Measurements from ENCODE around the gene YBX2.
A peak's percentile ranks its signal among the peaks of the same experiment; 100 is the strongest.
"Not testable (repeated sequence)": the region's sequence is repeated elsewhere in the genome, so short reads cannot be mapped to it uniquely, and the experiment has no call there.

The YBX2 gene

GRCh38 chr17:7294614-7295153 lies at the start of gene YBX2:
Gene YBX2 (minus strand): TSS chr17:7294639. CDS start chr17:7294500, 139 bp downstream.
- peak; percentile 51 to 63 for DNase-seq (ENCODE audit: low read depth in 1 of 2, low spot score in 1 of 2)

- no peak for DNase-seq (ENCODE audit: low read depth in 1 of 2, low spot score in 1 of 2)
Measured at GRCh38 chr17:7343250-7343649, 48.8 kb upstream of the YBX2 start.

DNA sequence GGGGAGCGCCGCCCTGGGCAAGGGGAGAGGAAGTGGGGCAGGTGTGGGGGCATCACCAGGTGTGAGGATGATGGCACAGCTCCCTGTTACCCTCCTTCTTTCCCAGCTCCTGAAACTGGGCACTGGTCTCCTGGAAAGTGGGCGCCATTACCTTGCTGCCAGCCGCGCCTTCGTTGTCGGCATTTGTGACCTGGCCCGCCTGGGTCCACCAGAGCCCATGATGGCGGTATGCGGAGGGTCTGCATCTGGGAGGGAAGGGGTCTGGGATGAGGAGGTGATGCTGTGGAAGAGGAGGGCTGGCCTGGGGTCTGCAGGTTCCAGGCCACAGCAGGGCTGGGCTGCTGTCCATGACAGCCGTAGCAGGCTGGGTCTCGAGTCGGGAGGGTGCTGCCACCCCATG lies 47.4 kb upstream of the YBX2 start:
- DNase-seq (ENCODE audit: low read depth in 1 of 2, low spot score in 1 of 2) = no peak

GRCh38 chr17:7340179-7340578 lies 45.7 kb upstream of the YBX2 start:
- DNase-seq (ENCODE audit: low read depth in 1 of 2, low spot score in 1 of 2) = no peak

DNA sequence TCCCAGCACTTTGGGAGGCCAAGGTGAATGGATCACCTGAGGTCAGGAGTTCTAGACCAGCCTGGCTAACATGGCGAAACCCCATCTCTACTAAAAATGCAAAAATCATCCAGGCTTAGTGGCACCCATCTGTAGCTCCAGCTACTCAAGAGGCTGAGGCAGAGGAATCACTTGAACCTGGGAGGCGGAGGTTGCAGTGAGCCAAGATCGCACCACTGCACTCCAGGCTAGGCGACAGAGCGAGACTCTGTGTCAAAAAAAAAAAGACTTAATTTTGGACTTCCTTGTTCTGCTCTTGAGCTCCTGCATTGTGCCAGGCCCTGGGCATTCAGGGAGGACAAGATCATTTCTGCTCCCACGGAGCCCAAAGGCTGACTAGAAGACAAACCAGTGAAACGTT lies 43.2 kb upstream of the YBX2 start:
- not testable (repeated sequence) for DNase-seq (ENCODE audit: low read depth in 1 of 2, low spot score in 1 of 2)

GRCh38 chr17:7336240-7337175 lies 42.1 kb upstream of the YBX2 start, which contains the start of gene ACAP1:
Gene ACAP1 (plus strand): TSS chr17:7336529. CDS start chr17:7336735, 206 bp downstream.
- peak; percentile 73 for DNase-seq (ENCODE audit: low read depth in 1 of 2, low spot score in 1 of 2)

DNA sequence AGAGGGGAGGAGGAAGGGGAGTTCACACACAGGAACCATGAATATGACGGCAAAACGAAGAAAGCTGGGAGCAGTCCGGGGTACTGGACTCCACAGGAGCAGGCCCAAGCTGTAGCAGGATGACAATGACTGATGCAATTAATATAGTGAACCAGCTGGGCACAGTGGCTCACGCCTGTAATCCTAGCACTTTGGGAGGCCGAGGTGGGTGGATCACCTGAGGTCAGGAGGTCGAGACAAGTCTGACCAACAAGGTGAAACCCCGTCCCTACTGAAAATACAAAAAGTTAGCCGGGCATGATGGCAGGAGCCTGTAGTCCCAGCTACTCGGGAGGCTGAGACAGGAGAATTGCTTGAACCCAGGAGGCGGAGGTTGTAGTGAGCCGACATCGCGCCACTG lies 41.3 kb upstream of the YBX2 start:
- not testable (repeated sequence) for DNase-seq (ENCODE audit: low read depth in 1 of 2, low spot score in 1 of 2)

DNA sequence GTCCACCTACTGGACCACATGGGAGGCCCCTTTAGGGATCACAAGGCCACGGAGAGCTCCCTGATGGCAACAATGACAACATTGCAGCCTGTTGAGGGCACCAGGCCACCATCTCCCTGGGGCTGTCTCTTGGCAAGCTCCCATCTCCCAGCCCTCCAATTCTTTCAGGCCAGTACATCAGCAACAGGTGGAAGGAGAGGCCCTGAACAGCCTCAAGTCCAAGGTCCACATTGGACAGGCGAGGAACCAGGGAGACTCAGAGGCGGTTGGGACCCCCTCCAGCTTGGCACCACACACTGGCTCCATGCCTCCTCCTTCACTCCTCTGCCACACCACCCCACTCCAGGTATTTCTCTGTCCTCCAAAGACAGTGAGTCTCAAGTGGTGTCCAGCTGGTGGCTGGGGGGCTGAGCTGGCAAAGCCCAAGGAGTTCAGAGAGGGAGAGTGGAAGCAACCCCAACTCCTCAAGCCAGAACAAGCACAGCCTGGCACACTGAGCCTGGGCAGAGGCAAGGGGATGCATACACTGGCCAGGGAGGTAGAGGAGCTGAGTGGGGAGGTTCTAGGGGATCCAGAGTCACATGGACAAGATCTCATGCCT lies 40.6 kb upstream of the YBX2 start:
- DNase-seq (ENCODE audit: low read depth in 1 of 2, low spot score in 1 of 2) = no peak

DNA sequence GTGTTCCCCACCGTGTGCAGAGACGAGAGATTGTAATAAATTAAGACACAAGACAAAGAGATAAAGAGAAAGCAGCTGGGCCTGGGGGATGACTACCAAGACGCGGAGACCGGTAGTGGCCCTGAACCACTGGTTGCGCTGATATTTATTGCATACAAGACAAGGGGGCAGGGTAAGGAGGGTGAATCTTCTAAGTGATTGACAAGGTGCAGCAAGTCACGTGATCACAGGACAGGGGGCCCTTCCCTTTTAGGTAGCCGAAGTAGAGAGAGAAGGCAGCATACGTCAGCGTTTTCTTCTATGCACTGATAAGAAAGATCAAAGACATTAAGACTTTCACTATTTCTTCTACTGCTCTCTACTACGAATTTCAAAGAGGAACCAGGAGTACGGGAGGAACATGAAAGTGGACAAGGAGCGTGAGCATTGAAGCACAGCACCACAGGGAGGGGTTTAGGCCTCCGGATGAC lies 38.2 kb upstream of the YBX2 start:
- not testable (repeated sequence) for DNase-seq (ENCODE audit: low read depth in 1 of 2, low spot score in 1 of 2)

GRCh38 chr17:7332111-7332510 lies 37.7 kb upstream of the YBX2 start:
- DNase-seq (ENCODE audit: low read depth in 1 of 2, low spot score in 1 of 2) = no peak

- DNase-seq (ENCODE audit: low read depth in 1 of 2, low spot score in 1 of 2) = no peak
Measured at GRCh38 chr17:7330638-7331015, 36.2 kb upstream of the YBX2 start.

- DNase-seq (ENCODE audit: low read depth in 1 of 2, low spot score in 1 of 2) = peak; percentile 51 to 63
Measured at GRCh38 chr17:7329997-7330637, 35.7 kb upstream of the YBX2 start.

GRCh38 chr17:7329374-7329996 lies 35.0 kb upstream of the YBX2 start:
- peak; percentile 89 to 94 for DNase-seq (ENCODE audit: low read depth in 1 of 2, low spot score in 1 of 2)

- no peak for DNase-seq (ENCODE audit: low read depth in 1 of 2, low spot score in 1 of 2)
Measured at GRCh38 chr17:7328840-7329373, 34.5 kb upstream of the YBX2 start, which contains the start of gene NEURL4. Gene NEURL4 (minus strand): TSS chr17:7329335. CDS start chr17:7329312, 23 bp downstream.

- no peak for DNase-seq (ENCODE audit: low read depth in 1 of 2, low spot score in 1 of 2)
Measured at GRCh38 chr17:7328009-7328408, 33.6 kb upstream of the YBX2 start.

- DNase-seq (ENCODE audit: low read depth in 1 of 2, low spot score in 1 of 2) = no peak
Measured at GRCh38 chr17:7327501-7327900, 33.1 kb upstream of the YBX2 start.

DNA sequence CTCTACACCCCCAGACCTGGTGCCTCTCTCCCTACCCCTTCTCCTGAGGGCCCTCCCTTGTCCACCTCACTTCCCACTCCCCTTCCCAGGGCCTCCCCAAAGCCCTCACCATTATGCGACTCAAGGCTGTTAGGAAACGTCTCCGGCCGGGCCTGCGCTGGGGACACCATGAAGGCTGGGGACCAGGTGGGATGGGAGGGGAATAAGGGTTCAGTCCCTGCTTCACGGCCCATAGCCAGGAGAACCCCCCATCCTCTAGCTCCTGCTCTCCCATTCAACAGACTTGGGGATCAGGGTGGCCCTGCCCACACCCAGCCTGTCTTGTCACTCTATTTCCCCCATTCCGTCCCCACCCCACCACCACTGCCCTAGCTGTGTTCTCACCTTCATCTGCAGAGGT lies 32.6 kb upstream of the YBX2 start:
- no peak for DNase-seq (ENCODE audit: low read depth in 1 of 2, low spot score in 1 of 2)

DNA sequence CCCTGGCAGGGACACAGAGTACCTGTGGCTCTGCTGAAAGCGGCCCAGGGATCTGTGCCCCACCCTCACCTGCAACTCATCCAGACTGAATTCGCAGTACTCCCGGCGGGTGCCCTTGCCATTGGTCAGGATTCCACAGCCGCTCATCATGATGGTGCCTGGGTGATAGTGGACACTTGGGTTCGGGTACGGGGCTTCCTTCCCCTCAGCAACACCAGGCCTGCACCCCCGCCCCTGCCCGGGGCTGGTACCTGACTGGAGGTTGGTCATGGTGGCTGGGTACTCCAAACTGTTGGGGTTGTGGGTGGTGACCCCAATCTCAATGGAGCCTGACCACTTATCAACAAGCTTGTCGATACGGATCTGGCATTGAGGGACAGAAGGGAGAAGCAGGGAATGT lies 31.7 kb upstream of the YBX2 start:
- DNase-seq (ENCODE audit: low read depth in 1 of 2, low spot score in 1 of 2) = no peak

DNA sequence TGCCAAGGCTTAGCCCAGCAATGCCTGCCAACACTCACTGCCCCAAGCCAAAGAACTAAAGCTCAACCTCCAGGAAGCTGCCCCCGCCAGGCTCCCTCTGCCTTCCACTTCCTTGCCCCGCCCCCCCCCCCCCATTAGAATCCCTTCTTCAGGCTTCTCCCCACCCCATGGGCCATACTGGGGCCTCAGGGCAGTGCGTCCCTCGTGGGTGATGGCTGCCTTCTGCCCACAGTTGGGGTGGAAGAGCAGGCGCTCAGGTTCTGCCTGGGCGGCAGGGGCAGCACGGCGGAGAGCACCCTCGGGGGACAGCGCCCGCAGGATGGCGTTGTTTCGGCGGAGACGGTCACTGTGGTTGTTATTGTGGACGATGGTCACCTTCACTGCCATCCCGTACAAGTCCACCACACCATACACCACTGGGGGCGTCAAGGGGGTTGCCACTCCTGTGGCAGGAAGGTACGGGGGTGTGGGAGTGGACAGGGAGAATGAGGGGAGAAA lies 30.6 kb upstream of the YBX2 start:
- DNase-seq (ENCODE audit: low read depth in 1 of 2, low spot score in 1 of 2) = no peak

GRCh38 chr17:7324438-7324779 lies 30.0 kb upstream of the YBX2 start:
- DNase-seq (ENCODE audit: low read depth in 1 of 2, low spot score in 1 of 2) = no peak

All from stimulated activated CD4-positive, alpha-beta T cell treated with anti-CD3 and anti-CD28 coated beads, Interleukin-15, amount 100 ng/mL, for 1 hour (primary cell).